ENCODE measurements around the gene KIF1B.

GRCh38 chr1:10242811-10243210, 32.4 kb downstream of the KIF1B start:
- TF ChIP-seq CTCF (IDR thresholded peaks at IDR 0.05) (no peak), ZFX (IDR thresholded peaks at IDR 0.05; ENCODE audit: borderline replicate concordance) (no peak)

Data from 22Rv1 (cell line).